Measurements from ENCODE around the gene ELF5.

Gene ELF5

GRCh38 chr11:34488855-34489557 lies 24.6 kb downstream of the ELF5 start:
- DNase-seq: no peak

DNA sequence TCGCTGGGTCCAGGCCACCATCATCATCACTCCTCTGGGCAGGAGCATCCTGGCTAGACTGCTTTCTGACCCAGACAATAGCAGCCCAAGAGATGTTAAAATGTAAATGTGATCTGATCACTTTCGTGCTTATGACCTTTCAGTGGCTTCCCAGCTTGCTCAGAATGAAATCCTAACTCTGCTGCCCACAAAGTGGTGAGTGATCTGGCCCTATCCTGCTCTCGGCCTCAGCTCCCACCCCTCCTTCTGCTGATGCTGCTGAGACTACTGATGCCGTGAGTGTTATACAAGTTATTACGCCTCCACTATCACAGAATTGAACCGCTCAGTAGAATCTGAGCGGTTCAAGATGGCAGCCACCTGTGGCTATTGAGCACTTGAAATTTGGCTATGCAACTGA lies 26.2 kb downstream of the ELF5 start:
- DNase-seq: no peak

DNA sequence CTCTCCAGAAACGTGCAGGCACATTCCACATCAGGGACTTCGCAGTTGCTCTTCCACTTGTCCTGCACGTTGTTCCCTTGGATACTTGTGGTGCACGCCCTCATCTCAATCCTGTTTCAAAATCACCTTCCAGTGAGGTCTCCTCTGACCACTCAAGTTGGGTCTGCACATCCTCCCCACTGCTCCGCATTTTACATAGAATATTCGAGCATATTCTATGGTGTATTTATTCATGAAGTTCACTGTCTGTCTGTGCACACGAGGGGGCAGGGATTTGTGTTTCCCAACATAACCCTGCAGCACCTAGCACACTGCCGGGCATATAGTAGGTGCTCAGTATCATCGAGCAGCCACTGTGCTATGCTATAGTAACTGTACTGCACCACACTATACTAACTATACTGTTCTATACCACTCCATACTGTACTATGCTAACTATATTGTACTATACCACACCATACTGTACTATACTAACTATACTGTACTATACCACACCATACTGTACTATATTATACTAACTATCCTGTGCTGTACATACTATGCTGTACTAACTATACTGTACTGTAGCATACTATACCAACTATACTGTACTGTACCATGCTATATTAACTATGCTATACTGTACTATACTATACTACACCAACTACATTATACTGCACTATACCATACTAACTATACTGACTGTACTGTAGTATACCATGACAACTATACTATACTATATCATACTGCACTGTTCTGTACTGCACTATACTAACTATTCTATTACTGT lies 30.3 kb downstream of the ELF5 start:
- DNase-seq: no peak

GRCh38 chr11:34481307-34481706 lies 32.3 kb downstream of the ELF5 start:
- no peak for DNase-seq

DNA sequence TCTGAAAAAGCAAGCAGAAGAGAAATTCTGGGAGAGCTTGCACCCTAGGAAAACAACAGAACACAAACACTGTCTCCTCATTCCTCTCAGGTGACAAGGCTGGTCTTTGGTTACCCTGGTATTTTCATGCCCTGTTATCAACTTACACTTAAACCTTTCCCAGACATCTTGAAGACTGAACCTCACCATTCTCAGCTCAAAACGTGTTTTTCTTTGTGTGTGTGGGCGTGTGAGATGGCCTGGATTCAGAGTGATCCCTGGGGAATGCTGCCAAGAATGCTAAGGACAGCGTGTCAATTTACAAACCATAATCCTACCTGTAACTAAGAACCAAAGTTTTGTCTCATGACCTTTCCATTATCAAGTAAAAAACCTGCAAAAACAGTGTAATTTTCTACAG lies 33.3 kb downstream of the ELF5 start:
- DNase-seq: no peak

DNA sequence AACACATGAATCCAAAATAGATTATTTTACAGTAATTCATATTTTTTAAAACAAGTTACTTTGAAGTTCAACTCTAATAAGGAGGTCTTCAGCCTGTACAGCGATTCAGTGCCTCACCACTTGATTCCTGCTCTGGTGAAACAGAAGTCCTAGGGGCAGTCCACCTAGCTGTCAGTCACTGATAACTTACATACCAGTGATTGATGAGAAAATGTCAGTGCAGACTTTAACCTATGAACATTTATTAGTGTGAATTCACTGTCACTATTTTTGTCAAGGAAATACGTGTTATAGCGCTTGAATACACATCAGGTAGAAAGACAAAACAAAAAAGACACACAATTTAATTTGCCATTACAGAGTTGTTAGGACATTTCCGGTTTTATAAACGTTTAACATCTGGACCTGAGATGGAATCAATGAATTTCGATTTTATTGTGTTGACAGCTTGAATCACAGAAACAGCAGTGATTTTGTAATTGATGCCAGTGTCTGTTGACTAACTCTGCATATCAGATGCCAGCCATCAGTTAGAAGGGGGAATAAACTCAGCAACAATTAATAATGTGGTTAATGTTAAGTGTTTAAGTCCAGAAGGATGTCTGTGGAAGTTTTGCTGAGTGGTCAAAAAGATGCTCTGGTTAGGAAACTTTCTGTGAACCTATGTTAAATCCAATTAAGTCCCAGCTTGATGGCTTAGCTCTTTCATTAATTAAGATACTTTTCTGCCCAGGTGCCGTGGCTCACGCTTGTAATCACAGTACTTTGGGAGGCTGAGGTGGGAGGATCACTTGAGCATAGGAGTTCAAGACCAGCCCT lies 34.5 kb downstream of the ELF5 start:
- DNase-seq: no peak

DNA sequence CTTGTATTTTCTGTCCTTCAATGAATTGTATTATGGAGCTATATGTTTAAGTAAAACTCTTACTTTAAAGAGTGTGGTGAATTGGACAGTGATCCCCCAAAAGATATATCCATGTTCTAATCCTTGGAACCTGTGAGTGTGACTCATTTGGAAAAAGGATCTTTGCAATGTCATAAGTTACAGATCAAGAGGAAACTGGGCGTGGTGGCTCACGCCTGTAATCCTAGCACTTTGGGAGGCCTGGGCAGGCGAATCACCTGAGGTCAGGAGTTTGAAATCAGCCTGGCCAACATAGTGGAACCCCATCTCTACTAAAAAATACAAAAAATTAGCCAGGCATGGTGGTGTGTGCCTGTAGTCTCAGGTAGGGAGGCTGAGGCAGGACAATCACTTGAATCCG lies 36.7 kb downstream of the ELF5 start:
- DNase-seq: no peak

DNA sequence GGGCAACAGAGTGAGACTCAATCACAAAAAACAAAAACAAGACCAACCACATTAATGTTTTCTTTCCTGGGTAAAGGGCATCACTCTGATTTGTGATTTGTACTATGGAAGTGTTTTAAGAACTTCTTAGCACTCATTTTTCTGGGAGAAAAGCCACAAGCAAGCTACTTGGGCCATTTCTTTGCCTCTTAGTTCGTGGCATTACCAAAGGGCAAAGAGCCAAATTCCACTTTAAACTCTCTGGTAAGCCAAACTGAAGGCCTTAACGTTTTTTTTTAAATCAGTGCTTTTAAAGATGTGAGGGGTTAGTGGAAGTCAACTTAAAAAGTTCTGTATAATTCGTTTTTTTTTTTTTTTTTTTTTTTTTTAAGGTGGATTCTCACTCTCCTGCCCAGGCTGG lies 37.9 kb downstream of the ELF5 start:
- no peak for DNase-seq

DNA sequence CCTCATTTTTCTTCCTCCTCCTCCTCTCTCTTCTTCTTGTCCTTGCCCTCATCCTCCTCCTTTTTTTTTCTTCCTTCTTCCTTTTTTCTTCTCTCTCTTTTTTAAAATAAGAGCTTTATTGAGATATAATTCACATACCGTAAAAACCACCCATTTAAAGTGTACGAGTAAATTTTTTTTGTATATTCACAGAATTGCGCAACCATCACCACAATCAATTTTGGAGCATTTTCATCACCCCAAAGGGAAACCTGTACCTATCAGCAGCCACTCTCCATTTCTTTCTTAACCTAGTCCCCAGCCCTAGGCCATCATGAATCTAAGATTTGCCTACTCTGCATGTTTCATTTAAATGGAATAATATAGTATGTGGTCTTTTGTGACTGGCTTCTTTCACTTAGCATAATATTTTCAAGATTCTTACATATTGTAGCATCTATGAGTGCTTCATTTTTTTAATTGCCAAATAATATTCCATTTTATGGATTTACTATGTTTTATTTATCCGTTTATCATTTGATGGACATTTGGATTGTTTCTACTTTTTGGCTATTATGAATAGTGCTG lies 39.9 kb downstream of the ELF5 start:
- DNase-seq: no peak

GRCh38 chr11:34468209-34468841 lies 45.3 kb downstream of the ELF5 start:
- DNase-seq: peak in 1 of 2 donors; percentile 38

GRCh38 chr11:34466802-34467488 lies 46.6 kb downstream of the ELF5 start:
- no peak for DNase-seq

- DNase-seq: no peak
These were observed 49.0 kb downstream of the ELF5 start for GRCh38 chr11:34464591-34465051.

- no peak for DNase-seq
These were observed 52.4 kb downstream of the ELF5 start for GRCh38 chr11:34461215-34461614.

DNA sequence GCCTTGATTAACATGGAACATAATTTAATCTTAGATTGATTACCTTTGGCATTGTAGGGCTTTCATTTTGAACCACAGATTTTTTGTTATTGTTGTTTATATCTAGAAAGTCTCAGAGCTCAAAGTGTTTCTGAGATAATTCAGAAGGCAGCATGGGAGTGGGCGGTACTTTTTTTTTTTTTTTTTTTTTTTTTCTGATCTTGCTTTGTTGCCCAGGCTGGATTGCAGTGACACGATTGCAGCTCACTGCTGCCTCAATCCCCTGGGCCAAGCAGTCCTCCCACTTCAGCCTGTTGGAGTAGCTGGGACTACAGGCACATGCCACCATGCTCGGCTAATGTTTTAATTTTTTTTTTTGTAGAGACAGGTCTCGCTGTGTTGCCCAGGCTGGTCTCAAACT lies 53.3 kb downstream of the ELF5 start:
- DNase-seq: no peak

DNA sequence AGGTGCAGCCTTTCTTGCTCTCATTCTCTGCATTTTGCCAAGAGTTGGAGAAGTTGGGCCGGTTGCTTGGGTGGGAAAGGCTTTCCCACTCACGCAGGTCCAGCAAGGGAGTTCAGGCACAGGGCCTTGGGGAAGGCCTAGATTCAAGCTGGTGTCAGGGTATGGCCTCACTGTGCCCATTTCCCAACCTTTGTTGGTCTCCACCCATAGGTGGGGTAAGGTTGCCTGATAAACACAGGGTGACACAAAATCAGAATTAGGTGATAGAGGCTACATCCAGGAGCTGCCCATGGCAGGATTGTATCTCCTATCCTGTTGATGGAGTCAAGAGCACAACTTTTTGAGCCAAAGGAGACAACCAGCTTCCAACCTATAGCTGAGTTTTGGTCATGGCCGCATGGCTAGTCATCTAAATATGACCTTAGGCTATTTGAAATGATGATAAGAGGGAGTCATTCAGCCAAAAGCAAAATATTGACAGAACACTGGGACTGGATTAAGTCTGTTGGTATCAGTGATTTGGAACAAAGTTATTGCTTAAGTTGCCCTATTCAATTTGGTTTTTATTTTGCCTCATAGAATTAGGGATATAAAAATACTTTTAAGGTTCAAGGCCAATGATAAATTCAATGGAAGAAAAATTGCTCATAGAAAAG lies 54.0 kb downstream of the ELF5 start:
- DNase-seq: no peak

- DNase-seq: no peak
These were observed 55.1 kb downstream of the ELF5 start for GRCh38 chr11:34458525-34458924.

DNA sequence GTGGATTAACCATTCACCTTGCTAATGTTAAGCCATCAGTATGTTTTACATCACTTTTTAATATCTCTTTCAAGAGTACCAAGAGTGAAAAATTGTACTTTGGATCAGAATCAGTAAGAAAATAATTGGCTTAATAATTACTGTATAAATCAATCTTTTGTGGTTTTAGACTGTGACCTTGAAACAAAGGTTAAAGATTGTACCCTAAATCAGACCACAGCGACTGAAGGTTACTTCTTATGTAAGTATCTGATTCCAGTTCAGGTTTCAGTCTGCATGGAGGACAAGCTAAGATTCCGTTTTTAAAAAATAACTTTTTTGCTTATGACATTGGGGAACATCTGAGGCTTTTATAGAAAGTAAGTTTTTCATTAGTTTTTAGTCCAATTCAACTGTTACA lies 56.0 kb downstream of the ELF5 start:
- no peak for DNase-seq

DNA sequence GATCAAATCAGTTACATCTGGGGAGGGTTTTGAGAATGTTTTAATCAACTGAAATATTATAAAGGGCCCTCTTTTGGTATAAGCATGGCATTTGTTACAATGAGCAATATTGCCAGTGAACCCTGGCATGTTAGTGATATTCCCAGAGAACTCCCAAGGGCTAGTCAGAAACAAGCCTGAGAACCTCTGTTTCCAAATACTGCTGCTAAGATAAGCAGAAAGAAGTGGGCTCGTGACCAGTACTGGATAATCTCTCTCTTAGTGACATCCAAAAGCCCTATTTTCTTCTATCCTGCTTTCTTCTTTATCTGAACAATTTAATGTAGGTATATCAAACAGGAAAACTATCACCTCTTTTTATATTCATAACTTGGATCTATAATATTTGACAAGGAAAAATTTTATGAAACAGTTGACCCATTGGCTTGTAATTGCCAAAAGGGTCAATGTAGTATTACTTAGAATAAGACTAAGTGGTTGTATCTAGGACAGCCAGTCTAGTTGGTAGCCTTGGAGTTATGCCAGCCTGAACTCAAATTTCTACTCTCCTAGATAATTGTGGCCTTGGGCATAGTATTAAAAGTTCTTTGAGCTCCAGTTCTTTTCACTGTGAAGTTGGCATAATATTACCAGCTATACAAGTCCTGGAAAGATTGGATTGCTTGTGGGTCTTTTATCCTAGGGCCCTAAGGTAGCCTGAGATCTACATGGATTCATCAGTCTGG lies 59.1 kb downstream of the ELF5 start:
- no peak for DNase-seq

- DNase-seq: peak in 1 of 2 donors; percentile 12
These were observed 62.5 kb downstream of the ELF5 start for GRCh38 chr11:34451053-34451452.

DNA sequence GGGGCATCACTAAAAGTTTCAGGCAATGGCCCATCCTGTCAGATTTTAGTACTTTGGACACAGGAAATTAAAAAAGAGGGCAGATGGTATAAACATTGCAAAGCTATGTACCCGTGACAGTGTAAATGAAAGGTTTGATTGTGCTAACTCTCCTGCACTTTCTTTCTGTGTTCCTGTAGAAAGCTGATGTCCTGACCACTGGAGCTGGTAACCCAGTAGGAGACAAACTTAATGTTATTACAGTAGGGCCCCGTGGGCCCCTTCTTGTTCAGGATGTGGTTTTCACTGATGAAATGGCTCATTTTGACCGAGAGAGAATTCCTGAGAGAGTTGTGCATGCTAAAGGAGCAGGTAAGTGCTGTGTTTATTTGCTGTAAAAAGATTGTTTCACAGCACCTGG lies 64.6 kb downstream of the ELF5 start:
- DNase-seq: no peak
